HepG2 (cell line): ENCODE measurements around the gene PHACTR1. TPM values are rescaled to one million over a fixed set of nuclear protein-coding genes. Genes with fewer than 3 reads are reported as not detected.

Source experiments
- ARID2 ChIP-seq: sonication (generic); formaldehyde crosslinking; IDR thresholded peaks from 2 replicates; pipeline ENCODE4 v1.8.1; 2022; ENCODE audit warnings: mild to moderate bottlenecking, missing genetic modification reagents, borderline replicate concordance
- ATF4 ChIP-seq, 2 experiments: fragments of 450-650 bp in 1 of 2; sonication (generic) in 1 of 2; formaldehyde crosslinking; IDR thresholded peaks; 2 replicates each; pipeline versions ENCODE4 v1.5.0 to v1.8.0; 2020 to 2022; ENCODE audit warnings: mild to moderate bottlenecking in 1 of 2, missing genetic modification reagents in 1 of 2
- FOXK1 ChIP-seq: sonication (generic); formaldehyde crosslinking; IDR thresholded peaks from 2 replicates; pipeline ENCODE4 v1.4.0; 2020; ENCODE audit warnings: low read depth, missing genetic modification reagents, borderline replicate concordance
- FOXM1 ChIP-seq: sonication (generic); formaldehyde crosslinking; IDR thresholded peaks from 2 replicates; pipeline ENCODE4 v1.5.0; 2020; ENCODE audit warnings: missing genetic modification reagents
- HDAC2 ChIP-seq: sonication (generic); formaldehyde crosslinking; IDR thresholded peaks from 2 replicates; pipeline ENCODE4 v1.4.0; 2020; ENCODE audit warnings: missing genetic modification reagents
- MAFG ChIP-seq: sonication (generic); formaldehyde crosslinking; IDR thresholded peaks from 2 replicates; pipeline ENCODE4 v1.5.1; 2020; ENCODE audit warnings: mild to moderate bottlenecking, missing genetic modification reagents
- NR2F6 ChIP-seq, 2 experiments: IDR thresholded peaks; 2 replicates each; pipeline ENCODE4 v1.6.1; 2016; ENCODE audit warnings: antibody characterized with exemption in 1 of 2, mild to moderate bottlenecking in 1 of 2
- RBM22 ChIP-seq: fragments of 200-400 bp; formaldehyde crosslinking; optimal IDR thresholded peaks from 2 replicates; pipeline ENCODE3; 2017; ENCODE audit warnings: mild to moderate bottlenecking, low read length, moderate library complexity
- SMARCC2 ChIP-seq: fragments of 450-650 bp; IDR thresholded peaks from 2 replicates; pipeline ENCODE4 v1.6.1; 2017; ENCODE audit warnings: antibody characterized with exemption, mild to moderate bottlenecking
- SYNCRIP ChIP-seq: fragments of 200-400 bp; formaldehyde crosslinking; IDR thresholded peaks from 2 replicates; pipeline ENCODE4 v1.6.1; 2018; ENCODE audit warnings: mild to moderate bottlenecking, low read depth, low read length; ENCODE audit not compliant: insufficient read depth
- TBX2 ChIP-seq: sonication (generic); formaldehyde crosslinking; IDR thresholded peaks from 2 replicates; pipeline ENCODE4 v1.5.0; 2020; ENCODE audit warnings: missing genetic modification reagents, mild to moderate bottlenecking, borderline replicate concordance
- TERF1 ChIP-seq: sonication (generic); formaldehyde crosslinking; IDR thresholded peaks from 2 replicates; pipeline ENCODE4 v1.8.0; 2022; ENCODE audit warnings: mild to moderate bottlenecking, missing genetic modification reagents, moderate library complexity
- TFE3 ChIP-seq: IDR thresholded peaks from 2 replicates; pipeline ENCODE4 v1.6.1; 2016
- ZBTB14 ChIP-seq: sonication (generic); formaldehyde crosslinking; IDR thresholded peaks from 2 replicates; pipeline ENCODE4 v1.4.0; 2020; ENCODE audit warnings: missing genetic modification reagents
- ZBTB44 ChIP-seq: sonication (generic); formaldehyde crosslinking; IDR thresholded peaks from 2 replicates; pipeline ENCODE4 v1.4.0; 2020; ENCODE audit warnings: missing genetic modification reagents
- ZNF17 ChIP-seq: sonication (generic); formaldehyde crosslinking; IDR thresholded peaks from 2 replicates; pipeline ENCODE4 v1.5.0; 2020; ENCODE audit warnings: mild to moderate bottlenecking, missing genetic modification reagents
- polyA plus RNA-seq, 8 experiments: library from polyadenylated mRNA; depleted of rRNA in 3 of 8; stranded (reverse) in 7 of 8; unstranded in 1 of 8; fragments of >200 nt; fragmentation: Illumina TruSeq in 4 of 8; extraction: Trizol in 4 of 8; gene quantifications; 2 replicates each; pipeline versions ENCODE4 v1.2.1 to v1.2.3, GENCODE V29; 2011 to 2016; ENCODE audit warnings: low read depth in 4 of 8, missing spikeins in 1 of 8, mixed read lengths in 1 of 8; ENCODE audit not compliant: insufficient read depth in 1 of 8
- total RNA-seq, 5 experiments: library from RNA; depleted of rRNA; stranded (reverse); fragments of >200 nt; fragmentation: Illumina TruSeq; extraction: Trizol; gene quantifications; 2 replicates each; pipeline ENCODE4 v1.2.3, GENCODE V29; 2016; ENCODE audit warnings: low read depth in 1 of 5
- TF ChIP-seq, protein P1 (sequence below), 2 experiments: sonication (generic) in 1 of 2; formaldehyde crosslinking in 1 of 2; IDR thresholded peaks; 2 replicates each; pipeline versions ENCODE4 v1.5.1 to v1.6.1; 2011 to 2020; ENCODE audit warnings: borderline replicate concordance in 1 of 2, low read depth in 1 of 2, low read length in 1 of 2, mild to moderate bottlenecking in 1 of 2, missing genetic modification reagents in 1 of 2, moderate library complexity in 1 of 2

The PHACTR1 gene
- total and polyA plus RNA-seq, 2 of the 13 experiments (the other 11 are each of a cell fraction or from before 2014, with no cell fraction given), result 0.09 TPM; not detected in 1

DNA sequence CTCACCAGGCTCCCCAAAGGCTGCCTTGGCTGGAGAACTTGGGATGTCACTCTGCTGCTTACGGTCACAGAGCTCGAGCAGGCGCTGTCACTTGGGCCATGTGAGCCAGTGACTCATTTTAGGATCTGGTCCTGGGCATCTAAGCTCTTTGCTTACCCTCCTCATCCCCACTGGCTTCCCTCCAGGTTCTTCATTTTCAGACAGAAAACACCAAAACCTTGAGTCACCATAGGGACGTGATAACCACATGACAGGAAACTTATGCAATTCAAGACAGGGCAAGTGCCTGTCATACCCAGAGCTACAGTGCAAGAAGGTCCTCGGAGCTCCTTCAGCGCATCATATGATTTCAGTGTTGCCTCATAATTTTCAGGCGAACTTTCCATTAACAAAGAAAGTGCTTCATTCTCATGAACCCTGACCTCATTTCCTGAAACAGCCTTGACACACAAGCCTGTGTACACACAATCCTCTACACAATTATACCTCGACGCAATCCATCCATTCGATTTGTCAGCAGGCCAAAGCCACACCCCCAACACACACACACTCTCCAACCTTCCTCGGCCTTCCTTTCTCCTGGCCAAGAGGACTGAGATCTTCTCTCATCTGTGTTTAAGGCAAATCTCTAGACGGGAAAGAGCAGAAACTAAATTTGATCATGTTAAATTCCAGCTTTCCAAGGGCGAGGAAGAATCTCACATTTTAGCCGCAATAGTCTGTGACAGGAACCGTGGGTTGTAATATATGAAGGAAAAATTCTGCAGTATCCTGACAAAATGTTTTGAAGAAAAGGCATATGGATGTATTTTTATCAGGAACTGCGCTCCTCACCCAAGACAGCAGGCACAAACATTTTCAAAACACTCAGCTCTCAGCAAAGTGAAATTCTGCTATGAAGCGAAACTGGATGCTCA lies 586.4 kb downstream of the PHACTR1 start (continued):
- TF ChIP-seq ZBTB44 (CRISPR knock-in tag) (no peak), FOXK1 (CRISPR knock-in tag) (0 out of 2 replicates have a peak, but pooled peaks have one; percentile 25), ZBTB14 (CRISPR knock-in tag) (no peak), TBX2 (CRISPR knock-in tag) (0 out of 2 replicates have a peak, but pooled peaks have one; percentile 39), RBM22 (no peak), NR2F6 (IDR thresholded peaks at IDR 0.05) (peak; percentile 72), NR2F6 (CRISPR knock-in tag; IDR thresholded peaks at IDR 0.05) (peak; percentile 33; the same call in 1 of the 2 replicates), ARID2 (CRISPR knock-in tag) (no peak), ZNF17 (no peak), HDAC2 (CRISPR knock-in tag) (no peak; the same call in 1 of the 2 replicates), TFE3 (peak; percentile 88), TERF1 (CRISPR knock-in tag) (no peak), ATF4 (CRISPR knock-in tag; IDR thresholded peaks at IDR 0.05) (peak in 1 of 2 experiments; percentile 54; a peak in 1 of 4 replicates), MAFG (CRISPR knock-in tag) (no peak), SYNCRIP (no peak), FOXM1 (CRISPR knock-in tag) (no peak), SMARCC2 (no peak)
- TF ChIP-seq, protein P1, sequence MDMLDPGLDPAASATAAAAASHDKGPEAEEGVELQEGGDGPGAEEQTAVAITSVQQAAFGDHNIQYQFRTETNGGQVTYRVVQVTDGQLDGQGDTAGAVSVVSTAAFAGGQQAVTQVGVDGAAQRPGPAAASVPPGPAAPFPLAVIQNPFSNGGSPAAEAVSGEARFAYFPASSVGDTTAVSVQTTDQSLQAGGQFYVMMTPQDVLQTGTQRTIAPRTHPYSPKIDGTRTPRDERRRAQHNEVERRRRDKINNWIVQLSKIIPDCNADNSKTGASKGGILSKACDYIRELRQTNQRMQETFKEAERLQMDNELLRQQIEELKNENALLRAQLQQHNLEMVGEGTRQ (IDR thresholded peaks at IDR 0.05; ENCODE audit: low read depth, low read length), result peak; percentile 53; the same call in 1 of the 2 replicates
- TF ChIP-seq, protein P1 (CRISPR knock-in tag; IDR thresholded peaks at IDR 0.05; ENCODE audit: borderline replicate concordance), result no peak
